ENCODE data around the gene KRT9. TPM values are rescaled to one million over a fixed set of nuclear protein-coding genes. Genes with fewer than 3 reads are reported as not detected.
A peak's percentile ranks its signal among the peaks of the same experiment; 100 is the strongest.

Gene KRT9
- total RNA-seq, 4 donors from 2014 or later, result not detected

DNA sequence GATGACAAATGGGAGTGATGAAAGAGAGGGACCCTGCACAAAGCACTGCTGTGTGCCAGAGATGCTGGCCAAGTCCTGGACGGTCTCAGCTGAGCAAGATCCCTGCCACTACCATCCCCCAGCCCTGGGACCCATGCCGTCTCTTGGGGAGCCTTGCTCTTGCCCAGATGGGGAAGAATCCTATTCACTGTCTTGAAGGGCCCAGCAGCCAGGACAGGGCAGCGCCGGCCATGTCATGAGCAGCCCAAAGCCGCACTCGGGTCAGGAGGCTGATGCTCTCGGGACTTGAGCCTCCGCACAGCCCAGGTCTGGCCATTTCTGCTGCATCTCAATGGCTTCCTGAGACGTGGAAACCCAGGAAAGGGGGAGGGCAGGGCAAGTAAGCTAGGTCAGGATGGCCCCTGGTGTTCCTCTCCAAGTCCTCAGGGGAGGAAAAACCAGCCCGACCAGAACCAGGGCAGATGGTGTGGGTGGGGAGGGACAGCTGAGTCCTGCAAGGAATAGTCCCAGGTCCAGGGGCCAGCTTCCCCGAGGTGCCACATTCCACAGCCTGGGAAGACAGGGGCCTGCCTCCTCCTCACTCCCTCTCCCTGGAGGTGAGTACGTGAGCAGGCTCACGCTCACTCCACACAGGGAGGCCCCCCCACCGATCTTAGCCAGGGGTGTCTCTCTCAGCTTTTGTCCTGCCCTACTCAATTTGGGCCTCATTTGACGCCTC is 35.9 kb downstream of the KRT9 start:
- intact Hi-C loops (cut with DNase I; ENCODE audit: low total_unique reads), result no loop called here
- no peaks in the 10 kb centered on the region for H3K36me3 ChIP-seq
- no peaks in the 10 kb centered on the region for H3K9me3 ChIP-seq
- no peaks in the 10 kb centered on the region for H3K27me3 ChIP-seq
- H3K4me3 ChIP-seq, result no peak overlapping the region
- WGBS, 2 donors (ENCODE audit: low coverage in 1 of 2), result 68% methylated on average over 14 of the region's 15 CpGs; no CpG with 5 or more reads in 1 of the 2 donors
- no peak overlapping the region for H3K27ac ChIP-seq
- DNase-seq, result peak; percentile 62
- TF ChIP-seq EP300 (IDR thresholded peaks at IDR 0.05; ENCODE audit: low read depth) (no peak), CTCF (IDR thresholded peaks at IDR 0.05) (no peak), POLR2A (IDR thresholded peaks at IDR 0.05) (no peak), POLR2AphosphoS5 (IDR thresholded peaks at IDR 0.05) (no peak)
- peaks cover 0 to under 1% (median 0%) of the 10 kb centered on the region in 4 donors for H3K4me1 ChIP-seq
- in situ Hi-C loops (cut with MboI; ENCODE audit: low pct_ligation_motif_present in 1 of 4, low pct_unique_long_range_greater_than_20kb in 1 of 4, low sequenced_read_pairs in 3 of 4), result loop anchor here in 1 of 4 donors (25.0 kb wide), 1 partner anchor 624 kb away; no protein-coding TSS in a partner anchor

DNA sequence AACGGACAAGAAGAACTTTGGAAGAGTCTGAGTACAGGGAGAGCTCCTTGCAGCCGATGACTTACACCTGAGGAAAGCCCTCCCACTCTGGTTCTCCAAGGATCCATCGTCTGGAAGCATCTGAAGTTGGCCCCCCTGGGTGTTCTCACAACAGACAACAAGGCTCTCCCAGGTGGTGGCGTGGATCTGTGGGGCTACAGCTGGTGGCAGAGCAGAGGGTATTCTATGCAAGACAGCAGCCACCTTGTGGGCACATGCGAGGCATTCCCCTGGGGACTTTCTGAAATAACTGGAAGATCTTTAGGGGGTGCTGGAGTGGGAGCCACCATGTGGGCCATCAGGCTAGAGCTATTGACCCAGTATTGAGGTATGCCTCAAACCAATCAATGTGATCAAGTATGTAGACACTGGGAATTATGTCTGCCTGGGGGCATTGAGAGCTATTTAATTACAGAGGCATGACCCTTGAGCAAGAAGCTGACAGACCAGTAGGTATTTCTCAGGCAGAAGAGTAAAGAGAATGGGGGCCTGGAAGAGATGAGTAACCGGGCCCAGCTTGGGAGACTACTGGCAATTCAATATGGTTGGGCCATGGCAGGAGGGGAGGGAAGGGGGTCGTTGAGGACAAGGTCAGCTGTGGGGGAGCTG is 36.8 kb downstream of the KRT9 start:
- no peaks in the 10 kb centered on the region for H3K9me3 ChIP-seq
- no peak overlapping the region for H3K4me3 ChIP-seq
- TF ChIP-seq POLR2A (IDR thresholded peaks at IDR 0.05) (no peak), EP300 (IDR thresholded peaks at IDR 0.05; ENCODE audit: low read depth) (no peak), CTCF (IDR thresholded peaks at IDR 0.05) (no peak), POLR2AphosphoS5 (IDR thresholded peaks at IDR 0.05) (no peak)
- intact Hi-C loops (cut with DNase I; ENCODE audit: low total_unique reads), result no loop called here
- 58 to 69% methylated on average over 3 to 7 of the region's 7 CpGs for WGBS, 2 donors (ENCODE audit: low coverage in 1 of 2)
- peaks cover 7% of the 10 kb centered on the region for H3K27me3 ChIP-seq
- peaks cover 0 to 7% (median 6%) of the 10 kb centered on the region in 4 donors for H3K4me1 ChIP-seq
- no peak for DNase-seq
- no peak overlapping the region for H3K27ac ChIP-seq
- in situ Hi-C loops (cut with MboI; ENCODE audit: low pct_ligation_motif_present in 1 of 4, low pct_unique_long_range_greater_than_20kb in 1 of 4, low sequenced_read_pairs in 3 of 4), result loop anchor here in 1 of 4 donors (25.0 kb wide), 1 partner anchor 623 kb away; no protein-coding TSS in a partner anchor
- H3K36me3 ChIP-seq, result no peaks in the 10 kb centered on the region

- Histone ChIP-seq H3K36me3 (no peaks in the 10 kb centered on the region), H3K27ac (no peak overlapping the region), H3K9me3 (no peaks in the 10 kb centered on the region), H3K4me1 (peaks cover 0 to 19% (median 11%) of the 10 kb centered on the region in 4 donors), H3K4me3 (no peak overlapping the region), H3K27me3 (peaks cover 19% of the 10 kb centered on the region)
- intact Hi-C loops (cut with DNase I; ENCODE audit: low total_unique reads) (no loop called here), in situ Hi-C loops (cut with MboI; ENCODE audit: low pct_ligation_motif_present in 1 of 4, low pct_unique_long_range_greater_than_20kb in 1 of 4, low sequenced_read_pairs in 3 of 4) (loop anchor here in 1 of 4 donors (25.0 kb wide), 1 partner anchor 621 kb away; no protein-coding TSS in a partner anchor)
- DNase-seq, result no peak
- TF ChIP-seq CTCF (IDR thresholded peaks at IDR 0.05) (no peak), POLR2AphosphoS5 (IDR thresholded peaks at IDR 0.05) (no peak), POLR2A (IDR thresholded peaks at IDR 0.05) (no peak), EP300 (IDR thresholded peaks at IDR 0.05; ENCODE audit: low read depth) (no peak)
- 79 to 82% methylated on average over 5 to 7 of the region's 7 CpGs for WGBS, 2 donors (ENCODE audit: low coverage in 1 of 2)
These were observed 38.2 kb downstream of the KRT9 start for GRCh38 chr17:41533613-41534012.

DNA sequence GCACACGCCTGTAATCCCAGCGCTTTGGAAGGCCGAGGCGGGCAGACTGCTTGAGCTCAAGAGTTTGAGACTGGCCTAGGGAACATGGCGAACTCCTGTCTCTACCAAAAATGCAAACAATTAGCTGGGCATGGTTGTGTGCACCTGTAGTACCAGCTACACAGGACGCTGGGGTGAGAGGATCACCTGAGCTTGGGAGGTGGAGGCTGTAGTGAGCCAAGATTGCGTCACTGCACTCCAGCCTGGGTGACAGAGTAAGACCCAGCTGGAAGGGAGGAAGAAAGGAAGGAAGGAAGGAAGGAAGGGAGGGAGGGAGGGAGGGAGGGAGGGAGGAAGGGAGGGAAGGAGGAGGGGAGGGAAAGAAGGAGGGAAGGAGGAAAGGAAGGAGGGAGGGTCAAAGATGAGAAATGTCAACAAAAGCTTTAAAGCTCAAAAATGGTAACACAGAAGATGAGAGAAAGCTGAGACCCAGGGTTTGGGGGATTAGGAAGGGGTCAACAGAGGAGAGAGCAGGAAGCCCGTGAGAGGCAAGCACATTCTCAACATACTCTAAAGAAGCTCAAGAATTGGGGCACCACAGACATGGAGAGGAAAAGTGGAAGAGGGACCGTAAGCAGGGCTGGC is 38.8 kb downstream of the KRT9 start:
- H3K4me1 ChIP-seq, result peaks cover 0 to 24% (median 13%) of the 10 kb centered on the region in 4 donors
- H3K9me3 ChIP-seq, result no peaks in the 10 kb centered on the region
- TF ChIP-seq EP300 (IDR thresholded peaks at IDR 0.05; ENCODE audit: low read depth), result no peak
- no peak for TF ChIP-seq POLR2AphosphoS5 (IDR thresholded peaks at IDR 0.05)
- TF ChIP-seq CTCF (IDR thresholded peaks at IDR 0.05), result no peak
- no peak for TF ChIP-seq POLR2A (IDR thresholded peaks at IDR 0.05)
- H3K27me3 ChIP-seq, result peaks cover 25% of the 10 kb centered on the region
- H3K27ac ChIP-seq, result no peak overlapping the region
- DNase-seq, result no peak
- intact Hi-C loops (cut with DNase I; ENCODE audit: low total_unique reads), result no loop called here
- 63 to 74% methylated on average over 3 to 9 of the region's 9 CpGs for WGBS, 2 donors (ENCODE audit: low coverage in 1 of 2)
- in situ Hi-C loops (cut with MboI; ENCODE audit: low pct_ligation_motif_present in 1 of 4, low pct_unique_long_range_greater_than_20kb in 1 of 4, low sequenced_read_pairs in 3 of 4), result loop anchor here in 1 of 4 donors (25.0 kb wide), 1 partner anchor 621 kb away; no protein-coding TSS in a partner anchor
- no peak overlapping the region for H3K4me3 ChIP-seq
- H3K36me3 ChIP-seq, result no peaks in the 10 kb centered on the region

All from transverse colon (tissue), 4 donors.